SK-N-SH treated with all-trans-retinoic acid at 6 μM for 48 hours (cell line): ENCODE measurements around the gene FOXD3.

Experiments used
- ATAC-seq: fragments of 200-7000 bp; cut with Tn5 transposase; 3 replicates; pipeline ENCODE4 v1.9.1; 2020; ENCODE audit warnings: mild to moderate bottlenecking, moderate library complexity
- CSDC2 ChIP-seq: fragments of 250-450 bp; sonication (Bioruptor Pico); IDR thresholded peaks from 2 replicates; pipeline ENCODE4 v1.5.0; 2020; ENCODE audit warnings: mild to moderate bottlenecking, moderate library complexity
- ESRRG ChIP-seq: fragments of 250-450 bp; sonication (Bioruptor Pico); IDR thresholded peaks from 2 replicates; pipeline ENCODE4 v1.6.1; 2021; ENCODE audit warnings: mild to moderate bottlenecking
- GLIS3 ChIP-seq: fragments of 250-450 bp; sonication (Bioruptor Pico); IDR thresholded peaks from 2 replicates; pipeline ENCODE4 v1.5.0; 2020; ENCODE audit warnings: mild to moderate bottlenecking, moderate library complexity
- ISL1 ChIP-seq: fragments of 250-450 bp; sonication (Bioruptor Pico); IDR thresholded peaks from 2 replicates; pipeline ENCODE4 v2.1.2; 2022; ENCODE audit warnings: mild to moderate bottlenecking, moderate library complexity
- OSR1 ChIP-seq: fragments of 250-450 bp; sonication (Bioruptor Pico); IDR thresholded peaks from 2 replicates; pipeline ENCODE4 v1.8.0; 2022; ENCODE audit warnings: moderate library complexity, mild to moderate bottlenecking, inconsistent platforms
- POU6F1 ChIP-seq: fragments of 250-450 bp; sonication (Bioruptor Pico); IDR thresholded peaks from 2 replicates; pipeline ENCODE4 v1.8.0; 2021; ENCODE audit warnings: low read depth, mild to moderate bottlenecking, moderate library complexity, borderline replicate concordance
- PPARA ChIP-seq: fragments of 250-450 bp; sonication (Bioruptor Pico); IDR thresholded peaks from 2 replicates; pipeline ENCODE4 v1.5.0; 2020; ENCODE audit warnings: mild to moderate bottlenecking, borderline replicate concordance
- RARB ChIP-seq: fragments of 250-450 bp; sonication (Bioruptor Pico); IDR thresholded peaks from 2 replicates; pipeline ENCODE4 v1.8.0; 2021; ENCODE audit warnings: mild to moderate bottlenecking, moderate library complexity
- SNAI2 ChIP-seq: fragments of 250-450 bp; sonication (Bioruptor Pico); IDR thresholded peaks from 2 replicates; pipeline ENCODE4 v1.5.0; 2020; ENCODE audit warnings: mild to moderate bottlenecking, moderate library complexity
- ZC3H10 ChIP-seq: fragments of 250-450 bp; sonication (Bioruptor Pico); IDR thresholded peaks from 2 replicates; pipeline ENCODE4 v1.5.1; 2021; ENCODE audit warnings: mild to moderate bottlenecking, moderate library complexity
- ZFP3 ChIP-seq: fragments of 250-450 bp; sonication (Bioruptor Pico); IDR thresholded peaks from 2 replicates; pipeline ENCODE4 v1.5.0; 2020; ENCODE audit warnings: mild to moderate bottlenecking, moderate library complexity
- ZFP30 ChIP-seq: fragments of 450-650 bp; formaldehyde crosslinking; IDR thresholded peaks from 2 replicates; pipeline ENCODE4 v1.5.0; 2022; ENCODE audit warnings: mild to moderate bottlenecking, moderate library complexity
- ZNF565 ChIP-seq: fragments of 450-650 bp; formaldehyde crosslinking; conservative IDR thresholded peaks from 2 replicates; pipeline ENCODE4 v1.5.0; 2020; ENCODE audit warnings: low read depth, mild to moderate bottlenecking, moderate library complexity
- ZNF8 ChIP-seq: fragments of 450-650 bp; formaldehyde crosslinking; IDR thresholded peaks from 2 replicates; pipeline ENCODE4 v1.5.0; 2020; ENCODE audit warnings: mild to moderate bottlenecking, moderate library complexity
- TF ChIP-seq, protein P1 (sequence below): fragments of 250-450 bp; sonication (Bioruptor Pico); IDR thresholded peaks from 2 replicates; pipeline ENCODE4 v1.5.0; 2020; ENCODE audit warnings: mild to moderate bottlenecking, moderate library complexity
- TF ChIP-seq, protein P2 (sequence below): fragments of 250-450 bp; sonication (Bioruptor Pico); IDR thresholded peaks from 2 replicates; pipeline ENCODE4 v1.5.1; 2021; ENCODE audit warnings: mild to moderate bottlenecking, moderate library complexity

The FOXD3 gene

DNA sequence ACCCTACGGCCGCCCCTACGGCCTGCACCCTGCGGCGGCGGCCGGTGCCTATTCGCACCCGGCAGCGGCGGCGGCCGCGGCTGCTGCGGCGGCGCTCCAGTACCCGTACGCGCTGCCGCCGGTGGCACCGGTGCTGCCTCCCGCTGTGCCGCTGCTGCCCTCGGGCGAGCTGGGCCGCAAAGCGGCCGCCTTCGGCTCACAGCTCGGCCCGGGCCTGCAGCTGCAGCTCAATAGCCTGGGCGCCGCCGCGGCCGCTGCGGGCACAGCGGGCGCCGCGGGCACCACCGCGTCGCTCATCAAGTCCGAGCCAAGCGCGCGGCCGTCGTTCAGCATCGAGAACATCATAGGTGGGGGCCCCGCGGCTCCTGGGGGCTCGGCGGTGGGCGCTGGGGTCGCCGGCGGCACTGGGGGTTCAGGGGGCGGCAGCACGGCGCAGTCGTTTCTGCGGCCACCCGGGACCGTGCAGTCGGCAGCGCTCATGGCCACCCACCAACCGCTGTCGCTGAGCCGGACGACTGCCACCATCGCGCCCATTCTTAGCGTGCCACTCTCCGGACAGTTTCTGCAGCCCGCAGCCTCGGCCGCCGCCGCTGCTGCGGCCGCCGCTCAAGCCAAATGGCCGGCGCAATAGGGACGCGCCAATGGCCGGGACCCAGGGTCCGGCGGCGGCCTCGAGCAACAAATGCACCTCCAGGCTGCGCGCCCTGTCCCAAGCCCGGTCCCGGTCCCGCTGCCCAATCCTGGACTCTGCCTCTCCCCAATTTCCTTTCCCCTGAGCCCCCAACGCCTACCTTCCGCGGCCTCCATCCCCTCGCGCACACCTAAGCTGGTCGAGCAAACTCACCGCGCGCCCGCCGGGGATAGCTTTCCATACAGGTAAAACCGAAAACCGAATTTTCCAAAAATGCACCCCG lies 1.8 kb downstream of the FOXD3 start (continued):
- TF ChIP-seq, protein P1, sequence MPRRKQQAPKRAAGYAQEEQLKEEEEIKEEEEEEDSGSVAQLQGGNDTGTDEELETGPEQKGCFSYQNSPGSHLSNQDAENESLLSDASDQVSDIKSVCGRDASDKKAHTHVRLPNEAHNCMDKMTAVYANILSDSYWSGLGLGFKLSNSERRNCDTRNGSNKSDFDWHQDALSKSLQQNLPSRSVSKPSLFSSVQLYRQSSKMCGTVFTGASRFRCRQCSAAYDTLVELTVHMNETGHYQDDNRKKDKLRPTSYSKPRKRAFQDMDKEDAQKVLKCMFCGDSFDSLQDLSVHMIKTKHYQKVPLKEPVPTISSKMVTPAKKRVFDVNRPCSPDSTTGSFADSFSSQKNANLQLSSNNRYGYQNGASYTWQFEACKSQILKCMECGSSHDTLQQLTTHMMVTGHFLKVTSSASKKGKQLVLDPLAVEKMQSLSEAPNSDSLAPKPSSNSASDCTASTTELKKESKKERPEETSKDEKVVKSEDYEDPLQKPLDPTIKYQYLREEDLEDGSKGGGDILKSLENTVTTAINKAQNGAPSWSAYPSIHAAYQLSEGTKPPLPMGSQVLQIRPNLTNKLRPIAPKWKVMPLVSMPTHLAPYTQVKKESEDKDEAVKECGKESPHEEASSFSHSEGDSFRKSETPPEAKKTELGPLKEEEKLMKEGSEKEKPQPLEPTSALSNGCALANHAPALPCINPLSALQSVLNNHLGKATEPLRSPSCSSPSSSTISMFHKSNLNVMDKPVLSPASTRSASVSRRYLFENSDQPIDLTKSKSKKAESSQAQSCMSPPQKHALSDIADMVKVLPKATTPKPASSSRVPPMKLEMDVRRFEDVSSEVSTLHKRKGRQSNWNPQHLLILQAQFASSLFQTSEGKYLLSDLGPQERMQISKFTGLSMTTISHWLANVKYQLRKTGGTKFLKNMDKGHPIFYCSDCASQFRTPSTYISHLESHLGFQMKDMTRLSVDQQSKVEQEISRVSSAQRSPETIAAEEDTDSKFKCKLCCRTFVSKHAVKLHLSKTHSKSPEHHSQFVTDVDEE = no peak
- TF ChIP-seq PPARA (no peak), ESRRG (no peak), OSR1 (CRISPR knock-in tag) (no peak)
- TF ChIP-seq, all 23 proteins: peak for 0

GRCh38 chr1:63324779-63325119 lies 2.4 kb downstream of the FOXD3 start:
- ATAC-seq = no peak
- no peak for TF ChIP-seq ZC3H10 (CRISPR knock-in tag)
- no peak for TF ChIP-seq ZFP30 (CRISPR knock-in tag)
- TF ChIP-seq OSR1 (CRISPR knock-in tag) = no peak
- TF ChIP-seq, protein P1 = no peak
- no peak for TF ChIP-seq POU6F1
- TF ChIP-seq PPARA = no peak
- TF ChIP-seq ZNF565 (CRISPR knock-in tag) = no peak
- no peak for TF ChIP-seq ZNF8 (CRISPR knock-in tag)
- TF ChIP-seq, protein P2, sequence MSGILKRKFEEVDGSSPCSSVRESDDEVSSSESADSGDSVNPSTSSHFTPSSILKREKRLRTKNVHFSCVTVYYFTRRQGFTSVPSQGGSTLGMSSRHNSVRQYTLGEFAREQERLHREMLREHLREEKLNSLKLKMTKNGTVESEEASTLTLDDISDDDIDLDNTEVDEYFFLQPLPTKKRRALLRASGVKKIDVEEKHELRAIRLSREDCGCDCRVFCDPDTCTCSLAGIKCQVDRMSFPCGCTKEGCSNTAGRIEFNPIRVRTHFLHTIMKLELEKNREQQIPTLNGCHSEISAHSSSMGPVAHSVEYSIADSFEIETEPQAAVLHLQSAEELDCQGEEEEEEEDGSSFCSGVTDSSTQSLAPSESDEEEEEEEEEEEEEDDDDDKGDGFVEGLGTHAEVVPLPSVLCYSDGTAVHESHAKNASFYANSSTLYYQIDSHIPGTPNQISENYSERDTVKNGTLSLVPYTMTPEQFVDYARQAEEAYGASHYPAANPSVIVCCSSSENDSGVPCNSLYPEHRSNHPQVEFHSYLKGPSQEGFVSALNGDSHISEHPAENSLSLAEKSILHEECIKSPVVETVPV (CRISPR knock-in tag) = no peak
- no peak for TF ChIP-seq ZFP3 (CRISPR knock-in tag)
- no peak for TF ChIP-seq RARB (CRISPR knock-in tag)
- no peak for TF ChIP-seq CSDC2 (CRISPR knock-in tag)

GRCh38 chr1:63325279-63325985 lies 3.1 kb downstream of the FOXD3 start:
- ATAC-seq = no peak
- no peak for TF ChIP-seq GLIS3 (CRISPR knock-in tag)
- TF ChIP-seq ZFP30 (CRISPR knock-in tag) = no peak
- no peak for TF ChIP-seq OSR1 (CRISPR knock-in tag)
- TF ChIP-seq ZFP3 (CRISPR knock-in tag) = no peak
- no peak for TF ChIP-seq ISL1 (CRISPR knock-in tag)
- no peak for TF ChIP-seq SNAI2
- no peak for TF ChIP-seq PPARA

GRCh38 chr1:63326106-63326472 lies 3.7 kb downstream of the FOXD3 start:
- no peak for ATAC-seq
- TF ChIP-seq ZFP3 (CRISPR knock-in tag) (no peak), PPARA (no peak), GLIS3 (CRISPR knock-in tag) (no peak), RARB (CRISPR knock-in tag) (no peak), ZFP30 (CRISPR knock-in tag) (no peak), ZNF565 (CRISPR knock-in tag) (no peak), CSDC2 (CRISPR knock-in tag) (no peak), ISL1 (CRISPR knock-in tag) (no peak)
